GM10248 (cell line): ENCODE results near the gene TNK1.

Experiments
- CTCF ChIA-PET: fragments of 300-600 bp; sonication (Branson Sonifier 250); formaldehyde crosslinking; extraction: SDS; loops from one replicate; lab custom pipeline; 2021; ENCODE audit warnings: antibody characterized with exemption; lab: Yijun Ruan, JAX
- POLR2A ChIA-PET: fragments of 350-650 bp; sonication (Branson Sonifier 250); formaldehyde crosslinking; extraction: SDS; loops from one replicate; lab custom pipeline; 2020; ENCODE audit warnings: antibody characterized with exemption; lab: Yijun Ruan, JAX
- DNase-seq: peaks from one replicate; pipeline ENCODE4 v3.0.0; 2012; ENCODE audit errors: extremely low spot score
- CTCF ChIP-seq: IDR thresholded peaks from 2 replicates; pipeline ENCODE4 v1.5.1; 2012; ENCODE audit warnings: mild to moderate bottlenecking, low read depth; ENCODE audit errors: extremely low read depth, missing control alignments, control extremely low read depth

TNK1 gene

GRCh38 chr17:7432296-7432695 is 51.4 kb downstream of the TNK1 start:
- CTCF ChIA-PET = interaction anchor here (0.8 to 1.5 kb wide), 4 partner anchors 12 to 151 kb away, joined by 3 to 5 read pairs (median 3); partner anchors contain the start of genes SENP3, SLC2A4 and SPEM1
- no peak for DNase-seq
- POLR2A ChIA-PET = interaction anchor here (0.5 to 0.6 kb wide), 2 partner anchors 9 to 41 kb away, joined by 3 read pairs; no protein-coding TSS in a partner anchor
- no peak for TF ChIP-seq CTCF

GRCh38 chr17:7435676-7436555 is 55.0 kb downstream of the TNK1 start:
- POLR2A ChIA-PET = interaction anchor here (0.5 to 1.8 kb wide), 4 partner anchors 32 to 110 kb away, joined by 3 to 12 read pairs (median 6); partner anchors contain the start of genes POLR2A and TMEM256
- DNase-seq = peak; percentile 54
- TF ChIP-seq CTCF = peak; percentile 17
- CTCF ChIA-PET = interaction anchor here (0.8 to 5.3 kb wide), 19 partner anchors 10 to 251 kb away, joined by 3 to 43 read pairs (median 4); partner anchors contain the start of genes CHRNB1, POLR2A, SENP3 and SPEM2

DNA sequence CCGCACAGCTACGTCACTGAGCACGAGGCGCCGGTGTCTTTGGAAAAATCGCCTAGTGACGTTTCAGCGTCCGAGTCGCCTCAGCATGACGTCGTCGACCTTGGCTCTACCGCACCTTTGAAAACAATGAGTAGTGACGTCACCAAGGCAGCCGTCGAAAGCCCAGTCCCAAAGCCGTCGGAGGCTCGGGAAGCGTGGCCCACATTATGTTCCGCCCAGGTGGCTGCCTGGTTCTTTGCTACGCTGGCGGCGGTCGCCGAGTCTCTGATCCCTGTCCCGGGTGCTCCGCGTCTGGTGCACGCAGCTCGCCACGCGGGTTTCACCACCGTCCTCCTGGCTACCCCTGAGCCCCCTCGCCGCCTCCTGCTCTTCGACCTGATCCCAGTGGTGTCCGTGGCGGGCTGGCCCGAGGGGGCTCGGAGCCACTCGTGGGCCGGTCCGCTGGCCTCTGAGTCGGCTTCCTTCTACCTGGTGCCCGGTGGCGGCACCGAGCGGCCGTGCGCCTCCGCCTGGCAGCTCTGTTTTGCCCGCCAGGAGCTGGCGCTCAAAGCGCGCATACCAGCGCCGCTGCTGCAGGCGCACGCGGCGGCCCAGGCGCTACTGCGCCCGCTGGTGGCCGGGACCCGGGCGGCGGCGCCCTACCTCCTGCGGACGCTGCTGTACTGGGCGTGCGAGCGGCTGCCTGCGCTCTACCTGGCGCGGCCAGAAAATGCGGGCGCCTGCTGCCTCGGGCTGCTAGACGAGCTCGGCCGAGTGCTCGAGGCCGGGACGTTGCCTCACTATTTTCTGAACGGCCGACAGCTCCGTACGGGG is 55.9 kb downstream of the TNK1 start:
- ChIA-PET POLR2A (interaction anchor here (1.2 to 1.8 kb wide), 2 partner anchors 33 to 47 kb away, joined by 6 to 12 read pairs; partner anchors contain the start of genes POLR2A and TMEM256), CTCF (interaction anchor here (0.8 to 5.3 kb wide), 20 partner anchors 9 to 152 kb away, joined by 3 to 43 read pairs (median 4); partner anchors contain the start of genes CHRNB1, POLR2A, SENP3 and SPEM2)
- TF ChIP-seq CTCF = peak; percentile 92
- DNase-seq = peak; percentile 71

DNA sequence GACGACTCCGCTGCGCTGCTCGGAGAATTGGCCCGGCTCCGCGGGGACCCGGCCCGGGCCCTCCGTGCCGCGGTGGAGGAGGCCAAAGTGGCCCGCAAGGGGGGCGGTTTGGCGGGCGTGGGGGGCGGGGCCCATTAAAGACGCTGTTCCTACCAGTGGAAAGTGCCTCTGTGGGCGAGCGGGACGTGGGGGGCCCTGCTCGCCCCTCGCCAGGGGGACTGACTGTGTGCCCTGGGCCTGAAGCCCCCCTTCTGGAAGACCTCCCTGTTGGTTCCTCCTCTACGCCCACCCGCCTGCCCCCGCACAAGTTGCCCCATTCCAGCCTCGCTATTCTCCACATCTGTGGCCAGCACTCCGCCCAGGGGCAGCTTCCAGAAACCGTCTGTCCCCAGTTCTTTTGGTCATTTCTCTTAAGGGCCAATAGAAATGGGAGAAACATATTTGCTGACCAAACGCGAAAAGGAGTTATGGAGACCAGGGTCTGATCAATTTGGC is 56.5 kb downstream of the TNK1 start:
- CTCF ChIA-PET = interaction anchor here (0.9 to 5.3 kb wide), 17 partner anchors 8 to 152 kb away, joined by 3 to 43 read pairs (median 4); partner anchors contain the start of genes CHRNB1, POLR2A, SENP3 and SPEM2
- POLR2A ChIA-PET = interaction anchor here (1.1 kb wide), 1 partner anchor 47 kb away, joined by 8 read pairs; the partner anchor contains the start of gene POLR2A
- no peak for DNase-seq
- TF ChIP-seq CTCF = no peak

- no peak for TF ChIP-seq CTCF
- DNase-seq = peak; percentile 52
- CTCF ChIA-PET = interaction anchor here (0.6 to 5.3 kb wide), 5 partner anchors 15 to 122 kb away, joined by 3 to 43 read pairs (median 27); partner anchors contain the start of genes SENP3, TMEM95 and TNFSF13
- POLR2A ChIA-PET = interaction anchor here (0.6 to 1.2 kb wide), 3 partner anchors 46 to 136 kb away, joined by 3 to 8 read pairs (median 3); partner anchors contain the start of gene POLR2A
Observed at GRCh38 chr17:7437950-7438614, 57.2 kb downstream of the TNK1 start.
